CD4-positive, alpha-beta T cell (primary cell): ENCODE measurements around the gene VPS45. TPM values are rescaled to one million over a fixed set of nuclear protein-coding genes. Genes with fewer than 3 reads are reported as not detected.

Experiments
- ATAC-seq: fragments of 200-7000 bp; cut with Tn5 transposase; one replicate; pipeline ENCODE4 v1.10.0; 2022; ENCODE audit warnings: mild to moderate bottlenecking; ENCODE audit not compliant: poor library complexity
- CTCF ChIA-PET: fragments of 350-600 bp; sonication (Branson Sonifier 250); formaldehyde crosslinking; loops from one replicate; lab custom pipeline; 2021; ENCODE audit warnings: antibody characterized with exemption, inconsistent platforms; lab: Charles Lee
- POLR2A ChIA-PET: fragments of 350-600 bp; sonication (Branson Sonifier 250); formaldehyde crosslinking; loops from one replicate; lab custom pipeline; 2021; ENCODE audit warnings: antibody characterized with exemption, inconsistent platforms; lab: Charles Lee
- DNase-seq, 14 experiments: peaks; one replicate each; pipeline ENCODE4 v3.0.0-alpha.2; 2013 to 2020; ENCODE audit warnings: mixed read lengths in 2 of 14
- H3K27ac ChIP-seq, 2 donors: one replicate each; pipeline versions ENCODE4 v1.5.1 to v1.7.0; 2013; ENCODE audit warnings: low read length in 2 of 2, low read depth in 1 of 2, mild to moderate bottlenecking in 1 of 2
- H3K27me3 ChIP-seq, 2 experiments: 1 replicate in 1 of 2; 2 replicates in 1 of 2; pipeline versions ENCODE4 v1.6.1 to v1.7.0; 2013; ENCODE audit warnings: low read length in 2 of 2, control low read depth in 1 of 2, mild to moderate bottlenecking in 1 of 2, moderate library complexity in 1 of 2; ENCODE audit not compliant: insufficient read depth in 2 of 2, control insufficient read depth in 1 of 2
- H3K36me3 ChIP-seq: one replicate; pipeline ENCODE4 v1.6.1; 2013; ENCODE audit warnings: low read length, control low read depth; ENCODE audit not compliant: insufficient read depth
- H3K4me1 ChIP-seq: one replicate; pipeline ENCODE4 v1.6.1; 2013; ENCODE audit warnings: low read length, control low read depth; ENCODE audit not compliant: insufficient read depth
- H3K4me3 ChIP-seq: one replicate; pipeline ENCODE4 v1.5.1; 2013; ENCODE audit warnings: mild to moderate bottlenecking, low read length, moderate library complexity
- H3K9me3 ChIP-seq, 2 experiments: 1 replicate in 1 of 2; 2 replicates in 1 of 2; pipeline versions ENCODE4 v1.6.1 to v1.7.0; 2013; ENCODE audit warnings: low read length in 2 of 2, mild to moderate bottlenecking in 2 of 2, control low read depth in 1 of 2, moderate library complexity in 1 of 2; ENCODE audit not compliant: control insufficient read depth in 1 of 2, insufficient read depth in 1 of 2
- H3K27ac Mint-ChIP-seq: one replicate; pipeline ENCODE4 v1.8.0; 2020; ENCODE audit warnings: mixed read lengths
- H3K27me3 Mint-ChIP-seq: one replicate; pipeline ENCODE4 v1.8.0; 2021; ENCODE audit warnings: mixed read lengths
- H3K36me3 Mint-ChIP-seq: one replicate; pipeline ENCODE4 v1.8.0; 2021; ENCODE audit warnings: low read depth, mixed read lengths
- H3K4me1 Mint-ChIP-seq: one replicate; pipeline ENCODE4 v1.8.0; 2021; ENCODE audit warnings: low read depth, mixed read lengths
- H3K4me3 Mint-ChIP-seq: one replicate; pipeline ENCODE4 v1.8.0; 2020; ENCODE audit warnings: mild to moderate bottlenecking, mixed read lengths
- H3K9me3 Mint-ChIP-seq: one replicate; pipeline ENCODE4 v1.8.0; 2020; ENCODE audit warnings: mixed read lengths
- intact Hi-C, 2 experiments: fragments of 100-400 bp; cut with DNase I in 1 of 2; cut with micrococcal nuclease in 1 of 2; formaldehyde crosslinking; loops; one replicate each; pipeline versions ENCODE4 v1.15.1 to v1.9.0; 2023 to 2025; cut with DNase I, micrococcal nuclease
- total RNA-seq, 174 experiments: library from RNA in 2 of 174; stranded (reverse) in 2 of 174; gene quantifications; one replicate each; pipeline ENCODE4 v1.2.3 and lab custom pipeline; 2021 to 2026
- TF ChIP-seq, protein P1 (sequence below): fragments of 200-600 bp; IDR thresholded peaks from one replicate; pipeline ENCODE4 v1.8.0; 2022; ENCODE audit warnings: antibody characterized with exemption, mild to moderate bottlenecking

Gene VPS45
- total RNA-seq, 2 experiments from 2014 or later, result 9.6 to 10.7 TPM

DNA sequence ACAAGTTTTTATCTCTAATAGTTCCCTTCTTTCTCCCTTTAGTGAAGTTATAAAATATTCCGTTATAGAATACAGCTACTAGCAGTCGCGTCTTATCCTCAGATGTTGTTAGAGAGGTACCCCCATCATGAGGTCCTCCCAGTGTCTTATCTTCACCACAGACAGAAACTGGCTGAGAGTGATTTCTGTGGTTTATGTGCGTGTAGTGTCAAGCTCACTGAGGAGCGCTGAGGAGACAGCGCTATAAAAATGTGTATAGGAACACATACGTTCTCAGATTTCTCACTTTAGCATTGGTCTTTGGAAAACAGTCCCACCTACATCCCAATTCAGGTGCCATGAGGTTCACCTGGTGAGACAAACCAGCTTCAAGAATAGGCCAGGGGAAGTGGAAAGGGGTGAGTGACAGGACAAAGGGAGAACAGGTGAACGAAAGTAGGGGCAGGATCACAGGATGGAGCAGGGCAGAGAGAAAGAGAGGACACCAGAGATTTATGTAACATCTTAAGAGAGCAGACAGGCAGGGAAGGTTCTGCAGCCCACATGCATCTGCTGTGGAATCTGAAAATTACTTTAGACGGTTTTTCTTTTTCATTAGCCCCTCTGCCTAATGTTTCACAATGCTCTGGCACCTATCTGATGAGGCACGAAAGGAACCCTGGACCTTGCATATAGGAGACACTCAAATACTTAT lies 79.4 kb downstream of the VPS45 start:
- Mint-ChIP-seq H3K4me1 (peaks cover 58% of the 10 kb centered on the region), H3K4me3 (peak overlapping the region; percentile 71)
- ATAC-seq, result no peak

DNA sequence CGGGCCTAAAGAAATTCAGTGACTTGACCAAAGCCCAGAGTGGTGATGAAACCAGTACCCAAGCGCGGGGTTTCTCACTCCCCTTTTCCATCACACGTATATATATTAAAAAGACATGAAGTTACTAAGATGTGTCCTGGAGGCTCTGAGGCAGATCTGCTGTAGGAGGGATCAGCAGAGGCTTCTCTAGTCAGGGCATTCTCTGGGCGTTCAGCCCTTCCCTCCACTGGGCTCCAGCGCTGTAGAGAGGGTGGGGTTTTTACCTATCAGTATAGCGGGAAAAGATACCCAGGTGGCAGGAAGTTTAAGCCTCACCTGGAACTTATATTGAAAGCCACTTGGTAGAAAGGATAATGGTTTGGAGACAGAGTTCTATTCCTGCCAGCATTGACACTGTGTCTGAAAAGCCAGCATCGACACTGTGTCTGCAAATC lies 81.3 kb downstream of the VPS45 start:
- Mint-ChIP-seq H3K27ac (peak overlapping the region; percentile 87), H3K4me1 (peaks cover 73% of the 10 kb centered on the region), H3K9me3 (no peaks in the 10 kb centered on the region), H3K36me3 (peaks cover 29% of the 10 kb centered on the region), H3K27me3 (no peaks in the 10 kb centered on the region), H3K4me3 (peak overlapping the region; percentile 94)
- peak overlapping the region; percentile 97 for H3K4me3 ChIP-seq
- no peaks in the 10 kb centered on the region for H3K27me3 ChIP-seq
- ChIA-PET CTCF (no interaction called here), POLR2A (interaction anchor here (0.9 to 6.1 kb wide), 9 partner anchors 8 to 262 kb away, joined by 3 to 104 read pairs (median 7); partner anchors contain the start of gene VPS45)
- H3K4me1 ChIP-seq, result peaks cover 53% of the 10 kb centered on the region
- H3K9me3 ChIP-seq, result no peaks in the 10 kb centered on the region
- peak overlapping the region; percentile 50 to 64 for H3K27ac ChIP-seq
- intact Hi-C loops, result no loop called here
- TF ChIP-seq, protein P1, sequence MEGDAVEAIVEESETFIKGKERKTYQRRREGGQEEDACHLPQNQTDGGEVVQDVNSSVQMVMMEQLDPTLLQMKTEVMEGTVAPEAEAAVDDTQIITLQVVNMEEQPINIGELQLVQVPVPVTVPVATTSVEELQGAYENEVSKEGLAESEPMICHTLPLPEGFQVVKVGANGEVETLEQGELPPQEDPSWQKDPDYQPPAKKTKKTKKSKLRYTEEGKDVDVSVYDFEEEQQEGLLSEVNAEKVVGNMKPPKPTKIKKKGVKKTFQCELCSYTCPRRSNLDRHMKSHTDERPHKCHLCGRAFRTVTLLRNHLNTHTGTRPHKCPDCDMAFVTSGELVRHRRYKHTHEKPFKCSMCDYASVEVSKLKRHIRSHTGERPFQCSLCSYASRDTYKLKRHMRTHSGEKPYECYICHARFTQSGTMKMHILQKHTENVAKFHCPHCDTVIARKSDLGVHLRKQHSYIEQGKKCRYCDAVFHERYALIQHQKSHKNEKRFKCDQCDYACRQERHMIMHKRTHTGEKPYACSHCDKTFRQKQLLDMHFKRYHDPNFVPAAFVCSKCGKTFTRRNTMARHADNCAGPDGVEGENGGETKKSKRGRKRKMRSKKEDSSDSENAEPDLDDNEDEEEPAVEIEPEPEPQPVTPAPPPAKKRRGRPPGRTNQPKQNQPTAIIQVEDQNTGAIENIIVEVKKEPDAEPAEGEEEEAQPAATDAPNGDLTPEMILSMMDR, result no peak
- ATAC-seq, result no peak
- H3K36me3 ChIP-seq, result peaks cover 11% of the 10 kb centered on the region
- peak in 1 of 14 experiments; percentile 14 for DNase-seq

More for the DNA sequence above, 79.4 kb downstream of the VPS45 start:
- peaks cover under 1% of the 10 kb centered on the region for H3K36me3 ChIP-seq
- H3K9me3 ChIP-seq, result no peaks in the 10 kb centered on the region
- H3K36me3 Mint-ChIP-seq, result peaks cover 15% of the 10 kb centered on the region
- no peaks in the 10 kb centered on the region for H3K9me3 Mint-ChIP-seq
- ChIA-PET POLR2A (interaction anchor here (0.5 to 1.9 kb wide), 3 partner anchors 37 to 803 kb away, joined by 3 to 8 read pairs (median 3); no protein-coding TSS in a partner anchor), CTCF (interaction anchor here (0.6 kb wide), 1 partner anchor 56 kb away, joined by 3 read pairs; no protein-coding TSS in a partner anchor)
- peak in 3 of 14 experiments; percentile 20 to 39 (median 36) for DNase-seq
- TF ChIP-seq, protein P1, result no peak
- H3K4me1 ChIP-seq, result peaks cover 35% of the 10 kb centered on the region
- no peaks in the 10 kb centered on the region for H3K27me3 Mint-ChIP-seq
- no peaks in the 10 kb centered on the region for H3K27me3 ChIP-seq
- intact Hi-C loops, result no loop called here
- H3K4me3 ChIP-seq, result no peak overlapping the region
- H3K27ac ChIP-seq, result no peak overlapping the region
- H3K27ac Mint-ChIP-seq, result peak overlapping the region; percentile 43

DNA sequence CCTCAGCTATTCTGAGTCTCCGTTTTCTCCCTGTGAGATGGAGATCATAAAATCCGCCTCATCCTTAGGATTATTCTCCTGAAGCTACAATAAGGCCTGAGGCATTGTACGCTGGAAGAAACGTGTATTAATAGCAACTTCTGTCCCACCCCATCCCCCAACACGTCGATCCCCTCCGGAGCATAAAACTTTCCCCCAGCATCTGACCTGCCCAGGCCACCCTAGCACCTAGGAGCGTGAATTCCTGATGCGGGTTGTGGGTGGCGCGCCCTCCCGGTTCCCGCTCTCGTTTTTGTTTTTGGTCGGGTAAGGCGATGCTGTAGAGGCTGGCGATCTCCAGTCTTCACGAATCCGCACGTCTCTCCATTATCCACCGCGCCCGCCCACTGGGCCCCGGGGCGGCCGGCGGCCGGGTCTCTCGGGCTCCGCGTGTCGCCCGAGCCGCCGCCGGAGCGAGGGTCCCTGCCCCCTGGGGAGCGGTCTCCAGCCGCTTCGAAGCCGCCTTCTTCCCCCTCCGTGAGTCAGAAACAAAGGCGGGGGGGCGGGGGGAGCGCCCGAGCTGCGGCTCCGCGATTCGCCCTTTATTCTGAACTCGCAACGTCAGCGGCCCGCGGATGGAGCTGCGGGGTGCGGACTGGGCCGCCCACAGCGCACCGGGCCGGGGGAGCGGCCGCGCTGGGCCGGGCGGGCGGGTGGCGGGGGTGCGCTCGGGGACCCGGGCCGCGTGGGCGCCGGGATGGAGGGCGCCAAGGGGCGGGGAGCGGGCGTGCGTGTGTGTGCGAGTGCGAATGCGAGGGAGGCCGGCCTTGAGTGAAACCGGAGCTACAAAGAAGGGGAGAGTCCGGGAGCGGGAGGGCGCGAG lies 81.9 kb downstream of the VPS45 start, which contains the start of gene PLEKHO1:
Gene PLEKHO1, plus strand, starts transcription at position 646 of the 862 bp plus-strand sequence. CDS start 342 bp downstream, outside the sequence.
- peak; percentile 60 for ATAC-seq
- ChIA-PET POLR2A (interaction anchor here (0.6 to 6.1 kb wide), 30 partner anchors 8 to 305 kb away, joined by 3 to 104 read pairs (median 5); partner anchors contain the start of genes RPRD2 and VPS45), CTCF (interaction anchor here (1.0 to 1.5 kb wide), 2 partner anchors 9 to 19 kb away, joined by 3 to 4 read pairs; no protein-coding TSS in a partner anchor)
- Mint-ChIP-seq H3K27ac (peak within 1 kb of the TSS; percentile 96), H3K27me3 (no peaks in the 10 kb centered on the region), H3K36me3 (peaks cover 35% of the 10 kb centered on the region), H3K4me3 (peak within 1 kb of the TSS; percentile 94), H3K4me1 (peaks cover 74% of the 10 kb centered on the region), H3K9me3 (no peaks in the 10 kb centered on the region)
- peak within 1 kb of the TSS; percentile 79 to 82 for H3K27ac ChIP-seq
- peaks cover 17% of the 10 kb centered on the region for H3K36me3 ChIP-seq
- peaks cover 57% of the 10 kb centered on the region for H3K4me1 ChIP-seq
- TF ChIP-seq, protein P1, result no peak
- H3K4me3 ChIP-seq, result peak within 1 kb of the TSS; percentile 97
- intact Hi-C loops, result loop anchor here (2.0 kb wide), 1 partner anchor 41 kb away; no protein-coding TSS in a partner anchor
- H3K9me3 ChIP-seq, result no peaks in the 10 kb centered on the region
- H3K27me3 ChIP-seq, result no peaks in the 10 kb centered on the region
- peak; percentile 70 to 92 (median 86) for DNase-seq
